Panc1 (cell line): ENCODE results near the gene NXPH4. TPM values are rescaled to one million over a fixed set of nuclear protein-coding genes. Genes with fewer than 3 reads are reported as not detected.

Source experiments
- ATAC-seq: fragments of 200-7000 bp; cut with Tn5 transposase; 2 replicates; pipeline ENCODE4 v1.9.1; 2020; ENCODE audit warnings: mild to moderate bottlenecking, moderate library complexity
- BruUV-seq: library from RNA; stranded (reverse); fragments of 400-500 nt; replicated peaks from 2 replicates; lab custom pipeline; 2021; lab: Mats Ljungman, UMichigan
- CTCF ChIA-PET: fragments of 300-600 bp; sonication (Branson Sonifier 250); formaldehyde crosslinking; loops from one replicate; lab custom pipeline; 2022; ENCODE audit warnings: antibody characterized with exemption; lab: Charles Lee
- POLR2A ChIA-PET: fragments of 300-600 bp; sonication (Branson Sonifier 250); formaldehyde crosslinking; loops from one replicate; lab custom pipeline; 2022; ENCODE audit warnings: antibody characterized with exemption; lab: Charles Lee
- DNase-seq: peaks from one replicate; pipeline ENCODE4 v3.0.0-alpha.2; 2010; ENCODE audit warnings: low read depth, low spot score
- H3K27ac ChIP-seq: 2 replicates; pipeline ENCODE4 v1.5.1; 2011; ENCODE audit warnings: mild to moderate bottlenecking, low read length, inconsistent platforms
- H3K27me3 ChIP-seq: fragments of 200-500 bp; sonication (Bioruptor generic); 2 replicates; pipeline ENCODE4 v1.6.0; 2014; ENCODE audit warnings: low read length, inconsistent platforms; ENCODE audit not compliant: control insufficient read depth, insufficient read depth
- H3K36me3 ChIP-seq: fragments of 200-500 bp; sonication (Bioruptor generic); 2 replicates; pipeline ENCODE4 v1.5.1; 2014; ENCODE audit warnings: inconsistent platforms, mild to moderate bottlenecking, low read length, moderate library complexity; ENCODE audit not compliant: control insufficient read depth, insufficient read depth
- H3K4me1 ChIP-seq: 2 replicates; pipeline ENCODE4 v1.5.1; 2011; ENCODE audit warnings: inconsistent platforms, mild to moderate bottlenecking, low read length, moderate library complexity; ENCODE audit not compliant: control insufficient read depth, insufficient read depth
- H3K4me3 ChIP-seq, 2 experiments: 2 replicates each; pipeline ENCODE4 v1.5.1; 2011 to 2012; ENCODE audit warnings: low read depth in 2 of 2, low read length in 2 of 2, mild to moderate bottlenecking in 2 of 2, inconsistent platforms in 1 of 2, moderate library complexity in 1 of 2
- H3K9me3 ChIP-seq: fragments of 200-500 bp; sonication (Bioruptor generic); 2 replicates; pipeline ENCODE4 v1.5.1; 2014; ENCODE audit warnings: low read depth, mild to moderate bottlenecking, inconsistent platforms, low read length, moderate library complexity; ENCODE audit not compliant: control insufficient read depth, insufficient read depth
- CTCF ChIP-seq: fragments of 450-650 bp; IDR thresholded peaks from 2 replicates; pipeline ENCODE4 v1.5.1; 2017; ENCODE audit warnings: mild to moderate bottlenecking
- POLR2AphosphoS5 ChIP-seq: IDR thresholded peaks from 2 replicates; pipeline ENCODE4 v1.6.1; 2012; ENCODE audit warnings: mild to moderate bottlenecking, low read depth, low read length, moderate library complexity
- REST ChIP-seq, 2 experiments: IDR thresholded peaks; 2 replicates each; pipeline ENCODE4 v1.6.1; 2011 to 2012; ENCODE audit warnings: low read depth in 2 of 2, control low read depth in 1 of 2, low read length in 1 of 2, mild to moderate bottlenecking in 1 of 2, moderate library complexity in 1 of 2; ENCODE audit not compliant: insufficient read depth in 1 of 2
- SIN3A ChIP-seq: IDR thresholded peaks from 2 replicates; pipeline ENCODE4 v1.6.1; 2012; ENCODE audit warnings: low read depth, mild to moderate bottlenecking, low read length, moderate library complexity, borderline replicate concordance; ENCODE audit not compliant: insufficient read depth
- TCF7L2 ChIP-seq: IDR thresholded peaks from 2 replicates; pipeline ENCODE4 v1.6.1; 2011; ENCODE audit warnings: mild to moderate bottlenecking, low read depth, low read length, inconsistent platforms
- in situ Hi-C: cut with HindIII; loops from 2 replicates; pipeline ENCODE4 v1.10.0; 2016; ENCODE audit warnings: low sequenced_read_pairs, low pct_unique_long_range_greater_than_20kb
- intact Hi-C: fragments of 100-400 bp; cut with micrococcal nuclease; formaldehyde crosslinking; loops from one replicate; pipeline ENCODE4 v1.10.0; 2022; ENCODE audit not compliant: unreplicated experiment
- total RNA-seq: library from RNA; stranded (reverse); gene quantifications from one replicate; pipeline ENCODE4 v1.2.1, GENCODE V29; 2021; ENCODE audit not compliant: unreplicated experiment

The NXPH4 gene
- total RNA-seq, 1 experiment from 2014 or later = 2.1 TPM

DNA sequence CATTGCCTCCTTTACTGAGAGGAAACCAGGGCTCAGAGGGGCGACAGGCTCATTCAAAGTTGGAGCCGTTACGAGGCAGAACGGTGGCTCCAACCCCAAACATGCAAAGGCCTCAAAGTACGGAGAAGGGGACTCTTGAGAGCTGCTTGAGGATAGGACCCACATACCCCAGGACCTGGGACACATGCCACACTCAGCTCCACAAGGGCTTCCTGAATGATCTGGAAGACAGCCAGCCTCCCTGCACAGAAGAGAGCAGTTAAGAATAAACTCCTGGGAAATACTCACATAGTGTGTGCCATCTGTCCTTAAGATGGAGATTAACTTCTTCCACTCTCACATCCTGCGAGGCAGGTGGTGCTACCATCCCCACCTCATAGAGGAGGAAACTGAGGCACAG, 26.6 kb upstream of the NXPH4 start:
- Histone ChIP-seq H3K27ac (no peak overlapping the region), H3K9me3 (no peaks in the 10 kb centered on the region), H3K4me3 (no peak overlapping the region), H3K27me3 (no peaks in the 10 kb centered on the region), H3K4me1 (no peaks in the 10 kb centered on the region), H3K36me3 (no peaks in the 10 kb centered on the region)
- intact Hi-C loops (no loop called here), in situ Hi-C loops (no loop called here)
- no peak for DNase-seq
- BruUV-seq = no TSS peak
- POLR2A ChIA-PET = interaction anchor here (0.6 kb wide), 1 partner anchor 36 kb away, joined by 3 read pairs; no protein-coding TSS in a partner anchor
- CTCF ChIA-PET = no interaction called here
- no peak for ATAC-seq
- TF ChIP-seq TCF7L2 (no peak), POLR2AphosphoS5 (no peak), CTCF (no peak), SIN3A (no peak), REST (IDR thresholded peaks at IDR 0.05; ENCODE audit: insufficient read depth in 1 of 2, low read depth in 2 of 2, low read length in 1 of 2) (no peak)

DNA sequence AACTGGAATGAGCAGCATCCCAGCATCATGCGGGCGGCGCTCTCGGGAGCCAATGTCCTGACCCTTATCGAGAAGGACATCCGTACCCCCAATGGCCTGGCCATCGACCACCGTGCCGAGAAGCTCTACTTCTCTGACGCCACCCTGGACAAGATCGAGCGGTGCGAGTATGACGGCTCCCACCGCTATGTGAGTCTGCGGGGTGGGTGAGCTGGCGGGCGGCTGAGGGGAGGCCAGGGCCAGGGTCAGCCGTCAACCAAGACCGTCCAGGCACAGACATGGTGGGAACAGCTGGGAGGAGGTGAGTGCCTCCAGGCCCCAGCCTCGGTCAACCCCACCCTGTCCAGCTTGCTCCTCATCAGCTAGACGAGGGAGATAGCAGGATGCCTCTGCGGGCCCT, 25.8 kb upstream of the NXPH4 start:
- Histone ChIP-seq H3K36me3 (no peaks in the 10 kb centered on the region), H3K4me1 (no peaks in the 10 kb centered on the region), H3K4me3 (no peak overlapping the region), H3K27me3 (no peaks in the 10 kb centered on the region), H3K9me3 (no peaks in the 10 kb centered on the region), H3K27ac (no peak overlapping the region)
- no peak for TF ChIP-seq TCF7L2
- TF ChIP-seq CTCF = no peak
- TF ChIP-seq SIN3A = no peak
- TF ChIP-seq REST (IDR thresholded peaks at IDR 0.05; ENCODE audit: insufficient read depth in 1 of 2, low read depth in 2 of 2, low read length in 1 of 2) = no peak
- no peak for TF ChIP-seq POLR2AphosphoS5
- in situ Hi-C loops (no loop called here), intact Hi-C loops (no loop called here)
- CTCF ChIA-PET = no interaction called here
- POLR2A ChIA-PET = no interaction called here
- DNase-seq (no peak), ATAC-seq (no peak)
- no TSS peak for BruUV-seq
